ENCODE measurements around the gene RAB6B.
"Not testable (repeated sequence)": the region's sequence is repeated elsewhere in the genome, so short reads cannot be mapped to it uniquely, and the experiment has no call there.

The RAB6B gene

DNA sequence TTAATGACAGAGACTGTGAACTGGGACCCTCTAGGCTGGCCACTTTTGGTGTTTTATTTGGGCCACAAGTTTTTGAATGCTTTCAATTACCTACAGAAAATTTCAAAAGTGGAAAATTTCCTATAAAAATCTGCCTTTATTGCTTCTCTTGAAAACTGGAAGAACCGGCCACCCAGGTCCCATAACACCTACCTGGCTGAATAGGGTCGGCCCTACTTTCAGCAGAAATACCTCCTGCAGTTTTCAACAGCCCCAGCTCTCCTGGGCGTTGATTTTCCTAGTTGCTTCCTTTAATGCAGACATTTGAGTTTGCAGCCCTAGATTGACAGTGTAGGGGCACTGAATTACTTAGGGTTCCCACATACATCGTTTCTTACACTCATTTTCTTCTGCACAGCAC is 90.8 kb downstream of the RAB6B start:
- no peak for DNase-seq

DNA sequence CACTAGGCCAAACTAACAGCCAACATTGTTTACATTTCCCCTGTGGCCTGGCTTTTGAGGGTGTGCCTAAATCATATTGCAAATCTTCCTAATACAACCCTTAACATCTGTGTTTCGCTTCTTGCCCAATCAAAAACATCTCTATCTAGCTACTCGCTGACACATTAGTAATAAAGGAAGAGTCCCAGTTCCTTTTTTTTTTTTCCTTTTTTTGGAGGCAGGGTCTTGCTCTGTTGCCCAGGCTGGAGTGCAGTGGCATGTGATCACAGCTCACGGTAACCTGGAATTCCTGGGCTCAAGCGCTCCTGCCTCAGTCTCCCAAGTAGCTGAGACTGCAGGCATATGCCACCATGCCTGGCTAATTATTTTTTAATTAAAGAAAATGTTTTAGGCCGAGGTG is 92.2 kb downstream of the RAB6B start:
- DNase-seq, result no peak

DNA sequence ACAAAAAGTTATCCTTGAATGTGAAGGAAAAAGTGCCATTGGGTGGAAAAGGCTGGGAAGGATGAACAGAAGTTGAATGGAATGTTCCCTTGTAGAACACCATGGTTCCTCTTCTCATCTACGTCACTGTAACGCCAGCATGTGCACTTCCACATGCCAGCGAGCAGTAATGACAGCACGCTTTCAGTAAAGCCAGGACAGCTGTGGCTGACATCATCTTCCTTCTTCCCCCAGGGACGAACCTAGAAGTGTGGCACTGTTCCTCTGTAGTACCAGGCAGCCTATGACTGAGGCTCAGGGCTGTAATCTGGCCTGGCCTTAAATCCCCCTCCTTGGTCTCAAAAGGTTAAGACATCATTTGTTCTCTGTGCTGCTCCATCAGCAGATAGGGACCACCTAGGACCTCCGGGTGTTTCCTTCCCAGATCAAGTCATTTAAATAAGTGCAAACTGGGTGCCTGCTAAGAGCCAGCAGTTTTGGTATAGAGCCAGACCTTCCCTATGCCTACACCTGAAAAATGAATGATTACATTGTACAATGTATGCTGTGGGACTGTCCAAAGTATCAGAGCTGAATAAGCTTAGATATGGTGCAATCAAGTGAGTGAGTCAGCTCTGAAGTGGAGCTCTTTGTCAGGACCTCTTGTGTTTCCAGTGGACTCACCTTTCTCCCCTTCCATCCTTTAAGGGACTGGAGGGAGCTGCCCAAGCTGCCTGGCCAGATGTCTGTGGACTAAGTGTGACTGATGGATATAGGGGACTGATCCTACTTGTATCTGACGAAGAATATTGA is 95.7 kb downstream of the RAB6B start:
- no peak for DNase-seq

DNA sequence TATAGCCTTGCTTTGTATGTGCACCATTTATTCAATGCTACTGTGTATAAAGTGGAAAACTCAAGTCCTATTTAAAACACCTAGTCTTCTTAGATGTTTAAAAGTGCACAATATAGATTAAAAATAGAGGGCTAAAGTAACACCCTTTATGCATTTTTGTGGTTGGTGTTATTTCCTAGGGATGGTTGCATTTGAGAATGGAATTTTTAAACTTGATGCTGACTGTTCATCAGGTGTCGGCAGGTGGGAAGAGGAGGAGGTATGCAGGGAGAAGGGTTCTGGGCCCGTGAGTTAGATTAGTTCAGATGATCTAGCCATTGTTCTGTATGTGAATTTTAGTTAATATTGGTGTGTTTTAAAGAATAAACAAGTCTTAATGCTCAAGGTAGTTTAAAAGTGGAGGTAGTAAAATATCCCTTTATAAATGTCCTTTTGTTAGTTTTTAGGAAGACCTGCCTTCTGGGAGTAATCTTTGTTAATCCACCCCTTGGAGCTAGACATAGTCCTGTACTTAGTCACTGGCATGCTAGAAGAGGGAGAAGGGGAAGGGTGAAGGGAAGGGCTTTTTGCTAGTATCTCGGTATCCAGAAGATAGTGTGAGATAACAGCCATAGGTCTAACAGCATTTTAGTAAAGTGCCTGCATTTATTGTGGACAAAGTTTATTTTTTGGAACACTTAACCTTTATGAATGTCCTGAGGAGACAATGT is 98.1 kb downstream of the RAB6B start:
- no peak for DNase-seq

DNA sequence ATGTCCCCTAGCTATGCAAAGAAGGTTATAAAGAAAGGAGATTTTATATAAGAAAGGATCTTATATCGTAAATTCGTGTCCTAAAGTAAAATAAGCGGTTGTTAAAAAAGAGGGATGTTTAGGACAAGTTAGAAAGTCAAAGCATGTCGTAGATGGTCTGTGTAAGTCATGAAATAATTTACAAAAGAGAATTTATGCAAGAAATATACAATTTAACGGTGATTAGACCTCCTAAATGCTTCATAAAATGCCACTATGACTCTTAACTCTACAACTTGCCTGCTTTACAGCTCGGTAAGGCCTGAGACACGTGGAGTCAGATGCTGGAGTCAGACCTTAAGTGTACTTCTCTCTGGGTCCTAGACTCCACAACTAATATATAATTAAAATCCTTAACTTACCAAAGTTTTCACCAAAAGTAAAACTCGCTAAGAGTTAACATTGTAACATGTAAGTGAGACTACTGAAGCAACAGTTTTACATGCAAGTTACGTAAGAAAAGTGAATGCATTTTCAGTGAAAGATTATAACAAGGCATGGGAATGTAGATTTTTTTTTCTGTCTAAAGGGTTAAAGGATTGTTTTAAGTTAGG is 103.4 kb downstream of the RAB6B start:
- no peak for DNase-seq

DNA sequence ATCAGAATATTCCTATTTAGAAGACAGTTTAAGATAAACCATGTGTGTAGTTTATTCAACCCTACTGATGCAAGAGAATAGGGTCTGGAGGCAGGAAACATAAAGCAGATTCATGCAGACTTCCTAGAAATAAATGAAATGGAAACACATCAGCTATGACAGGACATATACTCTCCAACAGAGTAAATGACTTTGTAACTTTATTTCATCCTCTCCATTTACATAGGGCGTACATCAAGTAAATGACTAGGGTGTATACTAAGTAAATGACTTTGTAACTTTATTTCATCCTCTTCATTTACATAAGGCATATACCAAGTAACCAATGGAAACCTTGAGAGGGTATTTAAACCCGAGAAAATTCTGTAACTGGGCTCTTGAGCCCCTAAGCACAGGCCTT is 107.7 kb downstream of the RAB6B start:
- DNase-seq, result no peak

DNA sequence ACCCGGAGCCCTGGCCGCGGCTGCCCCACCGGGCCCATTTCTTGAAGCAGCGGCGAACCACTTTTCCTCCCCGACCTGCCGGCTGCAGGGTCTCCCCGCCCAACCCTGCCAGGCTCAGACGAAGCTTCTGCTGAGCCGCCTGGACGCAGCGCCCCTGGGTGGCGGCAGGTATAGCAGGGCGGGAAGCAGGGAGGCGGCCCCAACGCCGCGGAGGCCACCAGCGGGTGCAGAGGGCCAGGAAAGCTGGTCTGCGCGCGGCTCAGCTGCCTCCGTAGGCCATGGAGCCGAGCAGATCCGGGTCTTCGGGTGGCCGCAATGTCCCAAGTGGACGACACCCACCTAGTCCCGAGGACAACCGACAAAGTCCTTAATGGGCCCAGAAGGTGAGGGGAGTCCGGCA is 111.9 kb downstream of the RAB6B start:
- DNase-seq, result no peak

DNA sequence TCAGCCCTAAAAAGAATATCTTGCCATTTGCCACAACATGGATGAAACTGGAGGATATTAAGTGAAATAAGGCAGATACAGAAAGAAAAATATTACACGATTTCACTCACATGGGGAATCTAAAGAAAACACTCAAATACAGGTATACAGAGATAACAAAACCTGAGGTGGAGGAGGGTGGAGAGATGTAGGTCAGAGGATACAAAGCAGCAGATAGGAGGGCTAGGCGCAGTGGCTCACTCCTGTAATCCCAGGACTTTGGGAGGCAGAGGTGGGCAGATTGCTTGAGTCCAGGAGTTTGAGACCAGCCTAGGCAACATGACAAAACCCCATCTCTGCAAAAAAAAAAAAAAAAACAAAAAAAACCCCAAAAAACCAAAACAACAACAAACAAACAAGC is 113.2 kb downstream of the RAB6B start:
- no peak for DNase-seq

DNA sequence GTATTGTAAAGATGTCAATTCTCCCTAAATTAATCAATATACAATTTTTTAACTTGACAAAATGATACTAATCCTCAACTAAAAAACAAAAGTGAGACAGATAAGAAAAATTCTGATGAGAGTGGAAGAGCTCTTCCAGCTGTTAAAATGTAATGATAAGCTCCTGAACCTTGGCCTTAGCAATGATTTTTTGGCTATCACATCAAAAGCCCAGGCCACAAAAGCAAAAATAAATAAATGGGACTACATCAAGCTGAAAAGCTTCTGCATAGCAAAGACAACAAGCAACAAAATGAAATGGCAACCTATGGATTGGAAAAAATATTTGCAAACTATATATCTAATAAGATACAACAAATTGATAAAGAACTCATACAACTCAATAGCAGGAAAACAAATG is 114.1 kb downstream of the RAB6B start:
- no peak for DNase-seq

DNA sequence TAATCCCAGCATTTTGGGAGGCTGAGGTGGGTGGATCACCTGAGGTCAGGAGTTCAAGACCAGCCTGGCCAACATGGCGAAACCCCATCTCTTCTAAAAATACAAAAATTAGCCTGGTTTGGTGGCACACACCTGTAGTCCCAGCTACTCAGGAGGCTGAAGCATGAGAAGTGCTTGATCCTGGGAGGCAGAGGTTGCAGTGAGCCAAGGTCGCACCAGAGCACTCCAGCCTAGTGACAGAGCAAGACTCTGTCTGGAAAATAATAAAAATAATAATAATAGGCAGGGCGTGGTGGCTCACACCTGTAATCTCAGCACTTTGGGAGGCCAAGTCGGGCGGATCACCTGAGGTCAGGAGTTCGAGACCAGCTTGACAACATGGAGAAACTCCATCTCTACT is 114.9 kb downstream of the RAB6B start:
- not testable (repeated sequence) for DNase-seq

DNA sequence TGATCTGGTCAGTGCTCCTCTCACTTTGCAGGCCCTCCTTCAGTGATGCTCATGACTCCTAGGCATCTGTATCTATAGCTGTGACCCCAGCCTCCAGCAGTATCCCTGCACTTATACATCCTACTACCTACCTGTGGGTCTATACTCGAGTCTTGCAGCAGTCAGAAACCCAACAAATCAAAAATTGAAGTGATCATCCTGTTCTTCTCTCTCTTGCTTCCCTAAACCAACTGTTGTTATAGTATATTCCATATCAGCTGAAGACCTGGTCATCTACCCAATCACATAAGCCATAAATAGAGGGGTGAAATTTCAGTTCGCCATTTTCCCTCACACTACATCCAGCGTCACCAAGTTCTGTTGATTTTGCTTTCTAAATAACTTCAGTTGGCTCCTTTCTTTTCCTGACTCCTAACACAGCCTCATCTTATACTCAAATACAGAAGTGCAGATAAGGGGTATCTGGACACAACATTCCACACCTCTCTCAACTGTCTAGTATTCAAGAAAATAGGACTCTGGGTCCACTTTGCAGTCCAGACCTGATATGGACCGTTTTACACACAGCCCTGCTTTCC is 116.0 kb downstream of the RAB6B start:
- no peak for DNase-seq

DNA sequence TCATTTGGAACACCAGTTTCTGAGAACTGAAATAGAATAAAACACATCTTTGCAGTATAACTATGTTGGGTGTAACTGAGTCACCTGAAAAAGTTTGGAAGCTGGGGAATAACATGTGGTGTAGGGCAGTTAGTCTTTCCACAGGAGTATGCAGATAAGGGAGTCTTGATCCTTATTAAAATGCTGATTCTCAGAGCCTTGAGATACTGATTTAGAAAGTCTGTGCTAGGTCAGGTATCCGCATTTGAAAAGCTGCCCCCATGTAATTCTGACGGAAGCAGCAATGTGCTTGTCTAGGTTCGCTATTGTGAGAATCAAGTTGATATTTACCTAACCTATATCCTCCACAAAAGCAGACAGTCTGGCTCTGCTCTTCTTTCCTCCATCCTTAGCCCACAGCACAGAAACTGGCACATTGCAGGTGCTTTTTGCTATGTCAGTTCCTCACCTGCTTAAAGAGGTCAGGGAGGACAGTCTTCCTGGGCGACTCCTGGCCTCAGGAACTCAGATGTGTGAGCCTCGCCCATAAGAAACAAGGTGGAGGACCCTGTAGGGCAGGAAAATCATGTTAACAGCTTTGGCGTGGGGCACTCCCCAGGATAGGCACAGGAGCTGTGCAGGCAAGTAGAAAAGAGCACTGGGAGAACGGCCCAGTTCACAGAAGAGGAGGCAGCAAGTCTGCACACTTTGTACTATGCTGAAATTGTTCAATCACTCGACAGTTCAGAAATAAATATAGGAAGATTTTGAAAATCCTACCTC is 117.7 kb downstream of the RAB6B start:
- DNase-seq, result no peak

DNA sequence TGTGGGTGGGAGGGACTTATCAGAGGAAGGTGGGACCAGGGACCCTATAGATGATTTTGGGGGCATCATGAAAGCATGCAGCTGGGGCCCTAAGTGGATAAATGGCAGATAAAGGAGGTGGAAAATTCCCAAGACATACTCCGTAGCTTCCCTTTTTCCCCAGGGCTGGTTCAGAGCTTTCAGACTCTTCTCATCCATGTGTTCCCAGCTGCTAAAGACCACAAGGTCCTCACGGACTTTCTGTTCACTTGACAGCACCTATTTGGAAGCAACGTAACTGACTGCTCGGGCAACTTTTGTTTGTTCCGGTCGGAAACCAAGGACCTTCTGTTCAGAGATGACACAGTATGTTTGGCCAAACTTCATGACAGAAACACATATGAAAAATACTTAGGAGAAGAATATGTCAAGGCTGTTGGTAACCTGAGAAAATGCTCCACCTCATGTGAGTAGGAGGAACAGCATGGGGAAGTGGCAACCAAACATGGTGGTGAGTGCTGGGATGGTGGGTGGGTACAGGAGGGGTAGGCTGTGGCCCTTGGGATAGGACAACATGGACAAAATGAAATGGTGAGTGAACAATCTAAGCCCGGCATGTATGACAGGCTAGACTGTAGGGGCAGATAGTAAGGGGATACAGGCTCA is 118.8 kb downstream of the RAB6B start:
- DNase-seq, result no peak

DNA sequence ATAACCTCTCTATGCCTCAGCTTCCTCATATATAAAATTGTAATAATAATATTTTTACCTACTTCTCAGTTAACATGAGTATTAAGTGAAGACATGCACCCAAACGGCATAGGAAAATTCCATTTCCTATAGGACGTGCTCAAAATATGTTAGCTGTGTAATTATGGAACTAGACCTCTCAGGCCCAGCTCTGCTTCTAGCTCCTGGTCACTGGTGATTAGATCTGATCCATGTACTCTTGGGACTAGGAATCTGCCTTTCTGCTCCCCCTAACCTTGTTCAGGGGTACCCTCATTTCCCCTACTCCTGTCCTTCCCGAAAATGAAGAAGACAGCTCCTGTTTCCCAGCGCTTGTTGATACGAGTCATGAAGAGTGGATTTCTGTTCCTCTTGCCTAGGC is 119.8 kb downstream of the RAB6B start:
- DNase-seq, result no peak

DNA sequence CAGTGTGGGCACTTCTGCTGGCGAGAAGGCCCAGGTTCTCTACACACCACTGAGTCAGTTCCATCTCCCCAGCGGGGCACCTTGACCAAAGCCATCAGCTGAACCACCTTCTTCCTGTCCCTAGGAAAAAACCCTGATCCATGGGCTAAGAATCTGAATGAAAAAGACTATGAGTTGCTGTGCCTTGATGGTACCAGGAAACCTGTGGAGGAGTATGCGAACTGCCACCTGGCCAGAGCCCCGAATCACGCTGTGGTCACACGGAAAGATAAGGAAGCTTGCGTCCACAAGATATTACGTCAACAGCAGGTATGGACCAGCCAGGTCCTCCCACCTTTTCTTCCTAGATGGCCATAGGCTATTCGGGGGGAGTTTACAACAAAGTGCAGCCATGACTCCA is 120.4 kb downstream of the RAB6B start:
- DNase-seq, result no peak

Measured in NCI-H774 (cell line).